ENCODE results near the gene NMUR2.

NMUR2 gene, protein sequence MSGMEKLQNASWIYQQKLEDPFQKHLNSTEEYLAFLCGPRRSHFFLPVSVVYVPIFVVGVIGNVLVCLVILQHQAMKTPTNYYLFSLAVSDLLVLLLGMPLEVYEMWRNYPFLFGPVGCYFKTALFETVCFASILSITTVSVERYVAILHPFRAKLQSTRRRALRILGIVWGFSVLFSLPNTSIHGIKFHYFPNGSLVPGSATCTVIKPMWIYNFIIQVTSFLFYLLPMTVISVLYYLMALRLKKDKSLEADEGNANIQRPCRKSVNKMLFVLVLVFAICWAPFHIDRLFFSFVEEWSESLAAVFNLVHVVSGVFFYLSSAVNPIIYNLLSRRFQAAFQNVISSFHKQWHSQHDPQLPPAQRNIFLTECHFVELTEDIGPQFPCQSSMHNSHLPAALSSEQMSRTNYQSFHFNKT

DNA sequence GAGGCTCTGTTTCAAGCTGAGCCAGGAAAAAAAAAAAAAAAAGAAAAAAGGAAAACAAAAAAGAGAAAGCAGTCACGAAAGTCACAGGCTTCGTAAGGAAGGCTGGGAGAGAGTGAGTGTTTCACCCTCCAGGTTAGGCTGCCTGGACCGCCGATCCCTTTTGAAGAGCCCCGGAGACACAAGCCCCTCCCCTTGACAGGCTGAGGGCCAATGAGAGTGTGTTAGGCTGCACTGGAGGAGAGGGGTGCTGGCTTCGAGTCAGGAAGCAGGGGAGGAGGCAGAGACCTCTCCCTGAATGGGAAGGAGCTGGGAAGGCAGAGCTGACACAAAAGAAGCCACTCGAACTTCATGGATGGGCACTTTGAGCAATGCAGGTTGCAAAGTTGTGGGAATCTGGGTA, at the start of gene NMUR2:
TSS of gene NMUR2 (minus strand) at position 135 of the 400 bp plus-strand sequence. CDS start 166 bp downstream, outside the sequence.
- no peak for DNase-seq

DNA sequence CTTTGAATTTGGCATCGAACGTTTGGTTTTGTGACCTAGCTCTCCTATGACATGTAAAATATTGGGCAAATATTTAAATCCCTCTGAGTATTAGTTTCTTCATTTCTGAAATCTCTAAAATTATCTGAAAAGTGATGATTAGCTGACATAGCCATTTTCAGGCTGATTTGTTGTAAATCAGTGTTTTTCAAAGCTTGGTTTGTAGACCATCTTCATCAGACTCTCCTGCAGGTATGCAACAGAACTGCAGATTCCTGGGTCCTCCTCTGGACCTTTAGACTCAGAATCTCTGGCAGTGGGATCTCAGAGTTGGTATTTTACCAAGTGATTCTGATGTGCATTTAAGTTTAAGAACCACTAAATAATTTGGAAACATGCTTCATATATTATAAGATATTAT, 38.9 kb upstream of the NMUR2 start:
- DNase-seq = no peak

DNA sequence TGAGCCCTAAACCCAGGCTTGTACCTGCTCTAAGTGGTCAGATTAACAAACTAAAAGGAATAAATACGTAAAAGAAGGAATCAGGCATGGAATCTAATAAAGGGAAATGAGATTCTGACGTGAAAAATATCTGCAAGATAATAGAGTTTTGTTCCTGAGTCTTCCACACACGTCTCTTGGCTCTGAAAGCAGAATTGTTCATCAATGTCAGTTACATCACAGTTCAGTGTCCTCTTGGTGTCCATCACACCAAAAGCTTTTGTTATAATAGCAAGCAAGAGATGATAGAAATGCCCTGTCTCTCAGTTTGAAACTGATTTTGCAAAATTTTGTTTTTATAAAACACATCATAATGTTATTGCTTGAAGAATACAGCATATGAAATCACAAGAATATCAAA, 34.7 kb upstream of the NMUR2 start:
- no peak for DNase-seq

DNA sequence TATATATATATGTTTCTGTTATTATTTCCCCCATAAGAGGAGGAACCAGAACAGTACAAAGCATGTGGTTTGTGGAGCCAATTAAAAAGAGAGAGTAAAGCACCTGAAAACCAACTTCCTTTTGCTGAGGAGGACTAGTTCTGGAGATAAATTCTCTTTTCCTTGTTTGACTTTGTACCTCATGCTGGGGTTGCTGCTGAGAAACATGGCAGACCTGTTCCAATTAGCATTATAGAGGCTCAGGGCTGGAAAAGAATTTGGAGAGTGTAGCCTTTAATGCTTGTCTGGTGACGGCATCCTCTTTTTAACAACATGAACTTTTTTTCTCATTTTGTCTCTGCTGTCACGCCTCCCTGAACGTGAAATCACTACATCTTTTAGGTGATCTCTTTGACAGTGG, 32.8 kb upstream of the NMUR2 start:
- no peak for DNase-seq

DNA sequence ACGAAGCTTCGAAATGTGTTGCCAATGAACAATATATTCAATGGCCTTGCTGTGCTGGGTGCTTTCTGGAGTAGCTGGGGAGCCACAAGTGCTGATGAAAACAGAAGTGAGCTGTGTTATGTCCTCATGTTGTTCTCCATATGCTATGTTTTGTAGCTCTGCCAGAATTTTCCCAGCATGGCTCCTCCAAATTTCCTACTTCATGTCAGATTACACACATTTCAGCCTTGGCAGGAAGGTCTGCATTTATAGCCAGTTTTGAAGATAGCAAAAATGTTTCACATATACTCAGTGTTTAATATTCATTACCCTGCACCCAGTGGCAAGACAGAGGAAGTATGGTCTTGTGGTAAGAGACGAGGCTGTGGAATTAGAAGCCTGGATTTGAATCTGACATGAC, 22.6 kb upstream of the NMUR2 start:
- DNase-seq = no peak

DNA sequence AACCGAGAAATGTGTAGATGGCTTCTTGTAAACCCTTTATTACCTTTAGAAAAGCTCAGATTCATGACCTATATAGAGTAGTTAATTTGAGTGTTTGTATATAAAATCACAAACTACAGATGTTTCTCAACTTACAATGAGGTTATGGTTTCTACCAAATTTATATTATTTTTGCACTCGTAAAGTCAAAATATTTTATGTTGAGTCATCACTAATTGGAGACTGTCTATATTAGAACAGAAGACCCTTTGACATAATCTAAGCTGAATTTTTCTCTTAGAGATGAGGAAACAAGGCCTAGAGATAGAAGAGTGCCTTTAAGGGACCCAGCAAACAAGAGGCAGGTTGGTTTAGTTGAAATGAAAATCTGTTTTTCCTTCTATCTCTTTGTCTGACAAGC, 20.0 kb upstream of the NMUR2 start:
- no peak for DNase-seq

DNA sequence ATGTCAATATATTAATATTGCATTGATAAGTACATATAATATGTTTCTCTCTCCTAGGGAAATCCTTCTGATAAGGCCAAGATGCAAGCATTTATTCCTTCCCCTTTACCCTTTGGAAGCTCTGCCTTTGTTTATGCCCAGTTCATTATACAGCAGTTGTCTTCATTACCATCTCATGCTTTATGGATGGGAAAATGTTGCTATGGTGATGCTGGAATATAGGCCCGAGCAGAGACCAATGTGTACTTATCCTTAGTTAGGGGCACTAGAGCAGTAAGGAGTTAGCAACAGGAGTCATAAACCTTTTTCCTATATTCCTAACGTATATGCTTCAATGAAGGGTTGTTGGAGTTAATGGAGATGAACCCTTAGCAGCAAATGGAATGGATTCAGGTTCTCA, 19.4 kb upstream of the NMUR2 start:
- no peak for DNase-seq

DNA sequence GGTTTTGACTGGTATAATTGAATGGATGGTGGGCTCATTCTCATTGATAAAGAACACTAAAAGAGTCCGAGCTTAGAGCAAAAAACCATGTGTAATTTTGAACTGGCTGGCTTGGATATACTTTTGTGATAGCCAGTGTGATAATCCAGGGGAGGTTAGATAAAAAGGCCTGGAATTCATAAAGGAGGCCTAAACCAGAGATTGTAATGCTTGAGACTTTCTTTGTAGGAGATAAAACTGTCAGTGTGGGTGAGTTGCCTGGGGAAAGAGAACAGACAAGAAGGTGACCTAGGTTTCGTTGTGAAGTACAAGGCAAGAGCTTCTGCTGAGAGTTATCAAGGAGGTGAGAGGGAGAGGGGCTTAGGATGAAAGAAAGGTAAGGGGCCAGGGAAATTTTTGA, 17.0 kb upstream of the NMUR2 start:
- no peak for DNase-seq

DNA sequence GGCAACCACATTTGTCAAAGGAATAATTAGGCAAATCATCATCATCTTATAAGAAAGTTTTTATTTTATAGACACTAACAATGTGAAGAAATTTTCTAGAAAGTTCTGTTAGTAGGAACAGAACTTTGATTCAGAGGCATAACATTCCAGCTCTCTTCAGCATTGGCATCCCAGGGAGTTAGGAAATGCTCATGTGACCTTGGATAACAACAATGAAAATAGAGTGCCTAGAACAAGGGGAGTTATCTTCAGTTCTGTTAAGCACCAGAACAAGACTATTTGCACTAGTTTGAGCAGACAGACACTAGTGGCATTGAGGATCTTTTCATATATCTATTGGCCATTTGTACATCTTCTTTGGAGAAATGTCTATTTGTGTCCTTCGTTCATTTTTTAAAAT, 7.0 kb upstream of the NMUR2 start:
- DNase-seq = no peak

DNA sequence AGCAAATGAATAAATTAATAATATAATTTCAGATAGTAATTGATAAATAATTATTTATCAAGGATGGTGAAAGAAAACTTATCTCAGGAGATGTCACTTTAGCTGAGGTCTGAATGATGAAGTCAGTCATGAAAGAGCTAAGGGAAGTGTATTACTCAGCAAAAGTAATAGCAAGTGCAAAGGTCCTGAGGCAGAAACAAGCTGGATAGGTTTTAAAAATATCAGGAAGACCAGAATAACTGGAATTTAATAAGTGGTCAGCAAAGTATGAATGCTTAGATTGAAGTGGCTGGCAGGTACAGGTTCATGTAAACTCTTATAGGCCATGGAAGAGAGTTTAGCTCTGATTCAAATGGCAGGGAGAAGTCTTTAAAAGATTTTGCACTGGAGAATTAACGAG, 1.0 kb upstream of the NMUR2 start:
- no peak for DNase-seq

DNA sequence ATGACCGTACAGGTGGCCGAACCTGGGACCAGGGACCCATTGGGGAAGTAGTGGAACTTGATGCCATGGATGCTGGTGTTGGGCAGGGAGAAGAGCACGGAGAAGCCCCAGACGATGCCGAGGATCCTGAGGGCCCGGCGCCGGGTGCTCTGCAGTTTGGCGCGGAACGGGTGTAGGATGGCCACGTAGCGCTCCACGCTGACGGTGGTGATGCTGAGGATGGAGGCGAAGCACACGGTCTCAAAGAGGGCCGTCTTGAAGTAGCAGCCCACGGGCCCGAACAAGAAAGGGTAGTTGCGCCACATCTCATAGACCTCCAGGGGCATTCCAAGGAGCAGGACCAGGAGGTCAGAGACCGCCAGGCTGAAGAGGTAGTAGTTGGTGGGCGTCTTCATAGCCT, 585 bp downstream of the NMUR2 start:
- DNase-seq = no peak

DNA sequence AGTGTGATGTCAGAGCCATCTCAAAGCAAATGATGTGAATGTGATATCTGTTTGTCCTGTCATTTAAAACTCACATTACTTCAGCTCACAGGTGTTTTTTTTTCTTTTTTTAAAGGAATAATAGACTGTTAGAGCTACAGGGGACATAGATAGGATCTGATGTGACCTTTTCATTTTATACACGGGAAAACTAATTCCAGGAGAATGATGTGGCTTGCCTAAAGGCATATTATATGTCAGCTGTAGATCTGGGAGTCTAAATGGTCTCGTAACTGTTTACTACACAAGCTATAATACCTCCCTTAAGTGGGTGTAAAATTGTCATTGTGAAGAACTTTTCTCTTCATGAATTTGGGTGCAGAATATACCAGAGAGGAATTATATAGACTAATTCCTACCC, 2.0 kb downstream of the NMUR2 start:
- no peak for DNase-seq

DNA sequence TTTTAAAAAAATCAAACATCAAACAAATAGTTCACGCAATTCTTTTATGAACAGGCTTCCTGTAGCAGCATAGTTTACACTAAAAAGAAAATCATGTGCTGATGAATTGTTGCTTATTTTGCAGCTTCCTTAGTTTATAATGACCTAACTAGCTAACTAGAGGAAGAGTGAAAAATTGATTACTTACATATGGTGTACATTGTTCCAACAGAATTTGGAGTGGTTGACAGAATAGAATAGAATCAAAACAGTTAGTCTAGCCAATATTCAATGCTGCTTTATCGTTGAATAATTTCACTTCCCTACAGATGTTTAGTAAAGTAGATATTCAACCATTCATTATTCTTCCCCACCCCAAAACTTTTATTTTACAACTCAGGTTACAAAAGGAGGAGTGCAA, 4.2 kb downstream of the NMUR2 start:
- DNase-seq = no peak

DNA sequence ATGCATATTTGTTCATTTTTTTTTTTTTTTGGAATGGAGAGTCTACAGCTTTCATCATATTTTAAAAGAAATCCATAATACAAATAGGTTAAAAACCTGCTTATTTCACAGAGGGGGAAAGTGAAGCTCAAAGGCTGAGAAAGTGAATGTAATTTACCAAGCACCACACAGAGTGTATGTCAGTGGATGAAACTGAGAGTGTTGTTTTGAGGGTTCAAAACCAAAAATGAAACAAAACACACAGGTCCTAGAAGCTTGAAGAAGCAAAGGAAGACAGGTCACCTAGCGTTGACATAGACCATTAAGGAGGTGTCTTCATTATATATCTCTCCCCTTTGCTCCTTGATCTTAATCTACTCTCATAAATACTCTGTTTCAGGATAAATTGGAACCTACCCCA, 7.5 kb downstream of the NMUR2 start:
- DNase-seq = no peak

DNA sequence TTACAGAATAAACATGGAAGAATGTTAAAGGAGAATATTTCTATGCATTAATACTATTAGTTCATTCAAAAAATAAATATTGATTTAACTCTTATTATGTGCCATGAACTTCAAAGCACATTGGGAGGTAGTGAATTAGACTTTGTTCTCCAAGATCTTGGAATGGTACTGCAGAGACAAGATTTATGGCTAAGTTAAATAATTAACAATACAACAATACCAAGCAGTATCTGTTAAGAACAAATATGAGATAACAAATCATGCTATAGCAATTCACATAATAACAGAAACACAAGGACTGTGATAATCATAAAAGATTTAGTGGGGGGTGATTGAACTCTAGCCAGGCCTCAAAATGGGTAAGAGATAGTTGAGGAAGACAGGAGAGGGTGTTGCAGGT, 11.6 kb downstream of the NMUR2 start:
- no peak for DNase-seq

DNA sequence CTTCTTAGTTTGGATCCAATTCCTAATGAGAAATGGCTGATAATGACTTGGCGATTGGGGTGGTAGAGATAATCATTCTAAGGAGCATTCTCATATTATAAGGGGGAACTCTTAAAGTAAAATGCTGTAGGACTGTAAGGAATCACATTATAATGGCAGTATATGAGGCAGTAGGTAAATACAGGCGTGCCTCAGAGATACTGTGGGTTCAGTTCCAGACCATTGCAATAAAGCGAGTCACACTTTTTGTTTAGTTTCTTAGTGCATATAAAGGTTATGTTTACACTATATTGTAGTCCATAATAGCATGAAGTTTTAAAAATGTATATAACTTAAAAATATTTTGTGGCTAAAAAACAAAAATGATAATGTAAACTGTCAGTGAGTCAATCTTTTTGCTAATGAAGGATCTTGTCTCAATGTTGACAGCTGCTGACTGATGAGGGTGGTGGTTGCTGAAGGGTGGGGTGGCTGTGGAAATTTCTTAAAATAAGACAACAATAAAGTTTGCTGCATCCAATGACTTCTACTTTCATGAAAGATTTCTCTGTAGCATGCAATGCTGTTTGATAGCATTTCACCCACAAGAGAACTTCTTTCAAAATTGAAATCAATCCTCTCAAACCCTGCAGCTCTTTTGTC, 15.8 kb downstream of the NMUR2 start:
- no peak for DNase-seq

DNA sequence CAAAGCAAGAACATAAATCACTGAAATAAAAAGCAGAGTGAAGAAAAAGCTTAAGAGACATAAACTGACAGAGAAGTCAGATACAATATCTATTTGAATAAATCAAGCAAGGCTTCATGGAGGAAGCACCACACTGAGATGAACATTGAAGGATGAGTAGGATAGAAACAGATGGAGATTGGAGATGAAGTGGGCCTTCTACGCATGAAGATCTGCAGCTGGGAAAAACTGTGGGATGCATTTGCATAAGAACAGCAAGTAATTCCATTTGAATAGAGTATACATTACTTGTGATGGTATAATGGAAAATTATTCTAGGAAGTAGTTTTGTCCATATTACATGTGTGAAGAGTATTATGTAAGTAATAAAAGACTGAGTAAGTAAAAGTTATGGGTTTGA, 16.5 kb downstream of the NMUR2 start:
- DNase-seq = no peak

DNA sequence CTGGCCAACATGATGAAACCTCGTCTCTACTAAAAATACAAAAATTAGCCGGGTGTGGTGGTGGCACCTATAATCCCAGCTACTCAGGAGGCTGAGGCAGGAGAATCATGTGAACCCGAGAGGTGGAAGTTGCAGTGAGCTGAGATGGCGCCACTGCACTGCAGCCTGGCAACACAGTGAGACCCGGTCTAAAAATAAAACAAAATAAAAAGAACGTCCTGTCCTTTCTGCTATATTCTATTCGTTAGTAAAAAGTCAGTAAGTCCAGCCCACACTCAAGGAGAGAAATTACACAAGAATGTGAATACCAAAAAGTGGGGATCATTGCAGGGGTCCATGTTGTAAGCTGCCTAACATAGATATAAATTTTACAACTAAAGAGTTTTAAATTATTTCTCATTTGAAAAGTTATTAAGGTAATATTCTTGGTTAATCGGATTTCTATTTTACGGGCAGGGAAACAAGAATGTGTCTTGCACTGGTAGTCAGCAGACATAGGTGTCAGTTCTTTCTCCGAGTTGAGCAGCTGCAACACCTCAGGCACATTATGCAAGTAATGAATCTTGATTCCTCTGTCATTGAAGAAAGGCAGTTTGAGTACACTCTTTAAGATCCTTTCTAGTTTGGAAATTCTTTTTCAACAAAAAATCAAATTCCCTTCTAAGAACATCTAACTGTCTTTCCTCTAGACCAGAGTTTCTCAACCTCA, 24.5 kb downstream of the NMUR2 start:
- no peak for DNase-seq

DNA sequence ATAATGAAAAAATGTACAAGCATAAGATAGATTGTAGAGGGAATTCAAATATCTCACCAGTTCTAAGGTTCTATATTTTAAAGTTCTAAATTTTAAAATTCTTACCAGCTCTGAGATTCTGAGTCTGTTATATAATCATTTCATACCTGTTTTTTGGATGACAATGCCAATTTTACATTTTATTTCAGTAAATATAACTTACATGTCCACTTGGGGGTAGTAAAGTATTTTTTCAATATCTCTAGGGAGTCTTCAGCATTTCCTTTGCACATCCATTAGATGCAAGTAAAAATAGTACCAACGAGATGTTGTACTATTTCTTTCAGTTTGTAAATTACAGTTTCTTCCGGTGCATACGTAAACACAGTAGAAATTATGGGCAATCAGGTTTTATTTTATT, 25.7 kb downstream of the NMUR2 start:
- no peak for DNase-seq

DNA sequence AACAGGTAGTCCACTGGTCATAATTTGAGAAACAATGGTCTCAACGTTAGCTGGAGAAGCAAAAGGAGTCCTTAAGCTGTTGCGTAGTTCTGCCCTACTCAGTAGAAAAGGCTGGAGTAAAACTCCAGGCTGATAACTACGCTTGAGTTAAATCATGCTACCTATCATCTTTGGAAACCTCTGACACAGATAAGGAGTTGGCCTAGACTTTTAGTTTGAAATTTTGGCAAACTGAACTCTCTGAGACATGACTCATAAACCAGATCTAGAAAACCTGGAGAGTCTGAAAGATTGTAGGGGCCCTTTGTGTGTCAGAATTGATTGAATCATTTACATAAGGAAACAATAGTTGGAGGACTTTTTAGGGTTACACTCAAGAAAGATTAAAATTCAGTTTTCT, 26.3 kb downstream of the NMUR2 start:
- no peak for DNase-seq

DNA sequence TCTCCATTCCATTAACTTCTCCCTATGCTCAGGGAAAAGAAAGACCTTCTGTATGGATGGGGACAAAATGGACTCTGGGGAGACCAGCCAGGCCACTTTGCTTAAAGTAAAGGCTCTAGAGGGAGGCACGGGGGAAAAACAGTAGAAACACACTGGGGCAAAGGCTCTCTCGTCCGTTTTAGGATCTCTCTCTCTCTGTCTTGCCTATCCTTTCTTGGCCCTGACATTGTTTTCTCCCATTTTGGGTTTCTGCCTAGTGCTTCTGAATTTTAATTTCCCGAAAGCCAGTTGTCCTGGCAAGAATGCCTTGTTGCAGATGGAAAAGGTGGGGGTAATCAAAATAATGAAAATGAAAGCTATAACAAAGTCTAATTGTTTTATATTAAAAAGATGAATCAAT, 28.2 kb downstream of the NMUR2 start:
- DNase-seq = no peak

DNA sequence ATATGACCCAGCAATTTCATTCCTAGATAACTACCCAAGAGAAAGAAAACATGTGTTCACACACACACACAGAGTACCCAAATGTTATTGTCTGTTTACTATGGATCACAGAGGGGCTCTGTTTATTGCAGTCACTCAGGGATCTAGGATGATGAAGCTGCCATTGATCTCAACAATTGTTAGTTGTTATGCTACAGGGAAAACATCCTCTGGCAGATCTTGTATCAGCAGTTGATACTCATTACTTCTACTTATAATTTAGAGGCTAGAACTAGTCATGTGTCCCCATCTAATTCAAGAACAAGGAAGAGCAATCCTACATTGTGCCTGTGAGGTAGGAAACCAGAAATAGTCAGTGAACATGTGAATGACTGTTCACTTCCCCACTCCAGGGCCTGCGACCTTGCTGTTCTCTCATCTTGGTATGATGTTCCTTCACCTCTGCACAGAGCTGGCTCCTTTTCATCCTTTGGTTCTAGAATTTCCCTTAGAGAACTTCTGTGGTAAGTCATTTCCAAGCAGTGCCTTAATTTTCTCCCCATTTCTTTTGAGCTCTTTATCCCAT, 30.3 kb downstream of the NMUR2 start:
- DNase-seq = no peak

DNA sequence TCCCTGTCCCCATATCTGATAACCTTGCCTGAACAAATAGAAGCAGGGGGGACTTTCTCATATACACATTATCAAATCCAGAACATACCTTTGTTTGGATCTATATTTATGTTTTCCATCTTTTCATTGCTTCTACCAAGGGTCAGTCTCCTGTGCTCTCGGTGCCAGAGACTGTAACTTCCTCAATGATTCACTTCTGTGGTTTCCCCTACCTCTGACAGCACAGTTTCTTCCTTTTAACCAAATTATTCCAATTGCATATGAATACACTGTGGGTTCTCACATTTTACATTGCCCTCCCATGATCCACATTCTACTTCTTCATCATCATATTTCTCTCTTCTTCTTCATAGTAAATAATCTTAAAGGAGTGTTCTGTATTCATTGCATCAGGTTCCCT, 32.2 kb downstream of the NMUR2 start:
- DNase-seq = no peak

DNA sequence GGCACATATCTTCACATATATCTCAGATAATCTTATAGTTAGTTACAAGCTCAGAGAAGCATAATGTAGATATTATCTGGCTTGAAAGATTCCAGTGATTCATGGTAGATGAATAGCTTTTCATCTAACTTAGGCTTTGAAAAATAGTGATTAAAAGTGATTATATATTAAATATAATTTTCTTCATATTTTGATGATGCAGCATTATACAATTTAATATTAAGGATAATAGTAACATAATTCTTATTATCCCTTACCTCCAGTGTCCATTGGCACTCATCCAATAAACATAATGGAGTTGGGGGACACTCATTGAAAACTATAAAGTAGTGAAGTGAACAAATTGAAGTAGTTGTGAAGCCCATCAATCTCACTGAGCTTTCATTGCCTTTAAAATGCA, 35.8 kb downstream of the NMUR2 start:
- no peak for DNase-seq
